Cortex of kidney (tissue), 1 donor: ENCODE results near the gene SLC20A1.

Experiments used
- DNase-seq: peaks from one replicate; lab custom pipeline; 2025; lab: John Stamatoyannopoulos, UW

SLC20A1 gene

DNA sequence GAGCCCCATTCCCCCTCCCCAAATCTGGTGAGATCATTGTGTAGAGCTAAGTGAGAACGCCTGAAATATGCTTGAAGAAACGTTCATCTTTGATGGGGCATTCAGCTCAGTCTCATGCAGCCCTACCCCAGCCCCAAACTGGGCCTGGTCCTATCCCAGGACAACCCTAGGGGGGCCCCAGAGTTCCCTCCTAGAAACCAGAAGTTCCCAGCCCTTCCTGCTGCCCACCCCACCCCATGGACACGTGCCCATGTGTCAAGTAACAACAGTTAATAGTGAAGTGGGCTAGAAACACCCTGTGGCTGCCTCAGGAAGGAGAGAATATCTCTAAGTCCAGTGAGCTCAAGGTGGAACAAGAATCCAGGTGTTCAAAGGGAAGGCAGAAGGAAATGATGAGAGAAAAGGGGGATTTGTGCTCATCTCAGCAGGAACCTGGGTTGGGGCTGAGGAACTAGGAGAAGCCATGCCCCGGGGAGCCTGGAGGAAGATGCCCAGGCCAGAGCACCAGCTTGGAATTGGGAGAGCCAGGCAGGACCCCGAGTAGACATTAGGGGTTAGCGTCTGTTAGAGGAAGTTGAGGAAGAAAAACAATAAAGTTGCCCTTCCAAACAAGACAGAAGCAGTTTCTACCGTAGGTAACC lies 20.1 kb upstream of the SLC20A1 start:
- DNase-seq, result no peak

DNA sequence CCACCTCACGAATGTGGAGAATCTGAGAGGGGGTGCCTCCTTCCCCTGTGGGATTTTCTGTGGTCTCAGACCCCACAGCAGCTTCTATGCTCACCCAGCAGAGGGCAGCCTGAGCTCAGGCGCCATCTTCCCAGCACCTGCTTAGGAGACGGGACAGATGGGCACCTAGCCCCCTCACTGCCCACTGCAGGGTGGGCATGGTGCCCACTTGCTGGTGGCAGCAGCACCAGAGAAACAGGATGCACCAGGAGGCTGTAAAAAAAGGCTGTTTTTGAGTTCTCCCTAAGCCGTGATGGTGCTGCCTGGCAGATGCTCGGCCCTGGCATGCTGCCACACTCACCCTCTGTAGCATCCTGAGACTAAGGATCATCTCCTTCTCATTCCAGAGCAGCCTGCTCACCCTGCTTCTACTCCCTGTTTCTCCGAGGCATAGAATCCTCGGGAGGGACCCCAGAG lies 19.1 kb upstream of the SLC20A1 start:
- no peak for DNase-seq

GRCh38 chr2:112627060-112628040 lies 18.4 kb upstream of the SLC20A1 start:
- no peak for DNase-seq

GRCh38 chr2:112629224-112629623 lies 16.5 kb upstream of the SLC20A1 start:
- DNase-seq, result no peak

DNA sequence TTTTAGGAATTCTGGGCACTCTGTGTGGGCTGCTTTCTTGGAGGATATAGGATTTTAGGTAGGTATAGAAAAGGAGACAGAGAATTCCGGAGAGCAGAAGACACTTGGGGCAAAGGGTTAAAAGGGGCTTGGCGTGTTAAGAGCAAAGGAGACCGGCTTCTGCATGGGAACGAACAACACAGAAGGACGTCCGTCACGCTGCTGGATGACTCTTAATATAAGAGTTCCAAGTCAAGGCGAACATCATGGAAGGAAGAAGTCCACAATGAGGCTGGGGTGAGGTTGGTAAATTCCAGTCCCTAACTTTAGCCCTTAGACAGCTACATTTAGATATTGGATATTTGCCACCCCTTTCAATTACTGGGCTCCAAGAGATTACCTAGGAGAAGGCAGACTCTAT lies 15.9 kb upstream of the SLC20A1 start:
- no peak for DNase-seq

GRCh38 chr2:112630268-112630667 lies 15.5 kb upstream of the SLC20A1 start:
- DNase-seq, result no peak

- no peak for DNase-seq
These were observed 12.0 kb upstream of the SLC20A1 start for GRCh38 chr2:112633708-112634107.

- DNase-seq, result no peak
These were observed 11.4 kb upstream of the SLC20A1 start for GRCh38 chr2:112634153-112634873.

- DNase-seq, result no peak
These were observed 10.9 kb upstream of the SLC20A1 start for GRCh38 chr2:112634874-112635157.

DNA sequence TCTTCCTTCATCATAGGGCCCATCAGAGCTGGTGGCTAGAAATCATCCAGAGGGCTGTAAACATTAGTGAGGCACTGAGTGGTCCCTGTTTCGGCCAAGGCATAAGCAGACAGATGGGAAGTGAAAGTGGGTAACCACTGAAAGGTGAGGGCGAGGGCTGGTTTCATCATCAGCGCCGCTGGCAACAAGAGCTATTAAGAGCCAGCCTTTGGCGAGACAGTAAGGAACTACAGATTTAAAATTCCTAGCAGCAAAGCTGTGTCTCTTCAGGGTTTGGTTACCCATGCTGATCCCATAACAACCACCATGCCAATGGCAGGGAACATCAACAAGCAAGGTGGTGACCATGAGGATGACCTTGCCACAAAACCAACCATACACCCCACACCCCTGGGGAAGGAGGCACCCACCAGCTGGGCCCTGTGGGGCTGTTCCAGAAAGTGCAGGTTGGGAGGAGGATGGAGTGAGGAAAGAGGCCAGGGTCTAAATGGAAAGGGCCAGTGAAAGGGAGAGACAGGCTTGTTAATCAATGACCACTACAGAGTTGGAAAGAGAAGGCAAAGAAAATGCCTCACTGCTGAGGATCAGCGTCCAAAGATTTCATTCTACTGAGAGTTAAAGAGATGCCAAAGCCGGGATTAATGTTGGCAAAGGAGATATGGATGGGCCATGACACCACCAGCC lies 9.0 kb upstream of the SLC20A1 start:
- DNase-seq, result no peak

- DNase-seq, result no peak
These were observed 8.5 kb upstream of the SLC20A1 start for GRCh38 chr2:112637289-112637660.

- no peak for DNase-seq
These were observed 5.8 kb upstream of the SLC20A1 start for GRCh38 chr2:112639936-112640335.

DNA sequence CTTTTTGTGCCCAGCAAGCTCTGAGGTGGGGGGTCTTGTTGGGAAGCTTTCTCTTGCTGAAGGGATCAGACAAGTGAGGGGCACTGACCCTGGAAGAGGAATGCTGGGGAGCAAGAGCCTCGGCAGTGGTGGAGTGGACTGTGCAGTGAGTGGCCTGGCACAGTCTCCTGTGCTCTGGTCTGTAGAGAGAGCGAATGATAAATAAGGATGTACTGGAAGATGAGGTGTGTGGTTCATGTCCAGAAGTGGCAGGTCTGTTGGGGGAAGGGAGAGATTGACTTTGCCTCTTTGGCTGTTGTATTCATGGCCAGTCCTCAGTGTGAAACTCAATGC lies 5.3 kb upstream of the SLC20A1 start:
- DNase-seq, result no peak

DNA sequence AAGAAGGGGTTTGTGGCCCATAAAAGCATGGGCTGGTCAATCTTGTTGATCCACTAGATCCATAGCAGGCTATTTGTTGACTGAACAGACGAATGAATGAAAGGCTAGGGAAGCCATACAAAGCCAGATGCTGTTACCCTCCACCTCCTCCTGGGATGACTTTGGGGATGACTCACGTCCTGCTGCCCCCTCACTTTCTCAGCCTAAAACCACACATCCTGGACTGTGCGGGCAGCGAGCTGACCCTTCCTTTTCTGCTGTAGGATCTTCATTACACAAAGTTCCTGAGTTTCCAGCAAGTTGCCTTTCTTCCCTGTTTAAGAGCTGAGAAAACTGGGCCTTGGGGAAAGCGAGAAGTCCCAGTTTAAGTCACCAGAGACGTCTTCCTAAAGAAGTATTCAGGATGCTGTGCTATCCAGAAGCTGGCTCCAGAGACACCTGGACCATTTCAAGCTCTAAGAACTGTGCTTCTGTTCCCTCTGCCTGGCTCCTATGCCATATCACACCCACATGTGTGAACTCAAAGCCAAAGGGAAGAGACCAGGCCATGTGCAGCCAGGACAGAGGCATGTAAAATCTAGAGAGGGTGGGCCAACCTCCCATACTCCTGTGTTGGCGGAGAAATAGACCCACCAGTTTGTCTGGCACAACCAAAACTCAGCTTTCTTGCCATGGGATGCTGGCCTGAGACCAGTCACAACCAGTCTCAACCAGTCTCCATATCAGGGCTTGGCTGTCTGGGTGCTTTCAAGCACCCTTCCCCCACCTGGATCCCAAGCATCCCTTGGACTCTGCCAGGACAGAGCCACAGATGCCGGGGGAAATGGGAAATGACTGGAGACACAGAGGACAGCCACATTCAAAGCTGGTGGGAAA lies 4.7 kb upstream of the SLC20A1 start:
- DNase-seq, result no peak

- DNase-seq, result no peak
These were observed 4.0 kb upstream of the SLC20A1 start for GRCh38 chr2:112641701-112642100.

- no peak for DNase-seq
These were observed 3.2 kb upstream of the SLC20A1 start for GRCh38 chr2:112642561-112642960.

DNA sequence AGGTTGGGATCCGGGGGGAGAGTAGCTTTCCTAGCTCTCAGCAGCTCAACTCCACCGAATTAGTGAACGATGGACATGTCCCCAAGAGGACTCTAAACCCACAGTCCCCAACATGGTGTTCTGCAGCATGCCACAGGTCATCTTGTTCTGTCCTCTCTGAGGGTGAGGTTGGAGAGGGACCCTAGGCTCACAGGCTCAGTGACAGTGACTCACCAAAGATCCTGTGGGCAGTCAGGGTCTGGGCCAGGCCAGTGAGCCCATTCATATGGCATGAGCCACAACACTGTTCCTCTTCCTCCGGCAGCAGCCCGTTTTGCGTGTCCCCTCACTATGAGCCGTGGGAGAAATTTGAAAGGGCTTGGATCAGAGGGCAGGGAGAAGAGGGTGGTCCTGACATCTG lies 2.8 kb upstream of the SLC20A1 start:
- DNase-seq, result no peak

DNA sequence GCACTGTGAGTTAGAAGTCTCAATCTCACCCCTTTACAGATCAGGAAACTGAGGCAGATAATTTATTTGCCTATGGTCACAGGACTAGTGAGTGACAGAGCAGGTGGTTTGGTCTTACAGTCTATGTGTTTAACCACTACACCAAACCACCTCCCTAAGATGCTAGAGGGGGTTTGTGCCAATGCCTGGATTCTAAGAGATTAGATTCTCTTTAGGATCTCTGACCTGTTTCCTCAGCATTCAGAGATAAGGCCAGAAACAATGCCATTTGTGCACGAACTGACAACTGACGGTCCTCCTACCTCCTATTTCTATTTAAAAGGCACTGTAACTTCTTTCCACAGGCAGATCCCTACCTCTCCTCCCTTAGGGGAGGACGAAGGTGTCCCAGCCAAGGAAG lies 2.3 kb upstream of the SLC20A1 start:
- DNase-seq, result no peak

GRCh38 chr2:112644155-112644932 lies 1.4 kb upstream of the SLC20A1 start:
- DNase-seq, result no peak

GRCh38 chr2:112644933-112645309 lies 818 bp upstream of the SLC20A1 start:
- no peak for DNase-seq
